H1 (cell line): Measurements from ENCODE around the gene MYL5. TPM values are rescaled to one million over a fixed set of nuclear protein-coding genes. Genes with fewer than 3 reads are reported as not detected.

Experiments
- CTCF ChIA-PET: fragments of 300-600 bp; sonication (Branson Sonifier 250); formaldehyde crosslinking; loops from one replicate; lab custom pipeline; 2021; ENCODE audit not compliant: partially characterized antibody; lab: Charles Lee
- POLR2A ChIA-PET: fragments of 300-600 bp; sonication (Branson Sonifier 250); formaldehyde crosslinking; loops from one replicate; lab custom pipeline; 2021; ENCODE audit warnings: inconsistent platforms; ENCODE audit not compliant: partially characterized antibody; lab: Charles Lee
- DNase-seq, 2 experiments: peaks; one replicate each; pipeline versions ENCODE4 v3.0.0 to v3.0.0-alpha.2; 2010 to 2022; ENCODE audit warnings: low spot score in 2 of 2, low read depth in 1 of 2, mixed read lengths in 1 of 2
- FAIRE-seq: peaks from 2 replicates; lab custom pipeline; 2011; peaks lifted over from hg19 to GRCh38; lab: Jason Lieb, UNC
- H2AFZ ChIP-seq: 2 replicates; pipeline ENCODE4 v1.8.1; 2012; ENCODE audit warnings: low read length, inconsistent platforms
- H2AK5ac ChIP-seq: 2 replicates; pipeline ENCODE4 v1.6.1; 2013; ENCODE audit warnings: low read depth, low read length
- H2BK120ac ChIP-seq: replicated peaks from 2 replicates; pipeline ENCODE3; 2013; ENCODE audit warnings: low read depth, low read length, inconsistent platforms
- H2BK12ac ChIP-seq: 2 replicates; pipeline ENCODE4 v1.6.1; 2013; ENCODE audit warnings: low read depth, low read length
- H2BK15ac ChIP-seq: 2 replicates; pipeline ENCODE4 v1.6.1; 2013; ENCODE audit warnings: low read length
- H2BK20ac ChIP-seq: 2 replicates; pipeline ENCODE4 v1.6.1; 2013; ENCODE audit warnings: low read length
- H2BK5ac ChIP-seq: 2 replicates; pipeline ENCODE4 v1.6.1; 2013; ENCODE audit warnings: low read depth, low read length
- H3K14ac ChIP-seq: 2 replicates; pipeline ENCODE4 v1.6.1; 2013; ENCODE audit warnings: inconsistent platforms; ENCODE audit not compliant: insufficient read length
- H3K18ac ChIP-seq: 2 replicates; pipeline ENCODE4 v1.6.1; 2013; ENCODE audit warnings: low read length; ENCODE audit errors: extremely low read depth
- H3K23ac ChIP-seq: 2 replicates; pipeline ENCODE4 v1.6.1; 2013; ENCODE audit warnings: inconsistent platforms; ENCODE audit not compliant: insufficient read length
- H3K23me2 ChIP-seq: 2 replicates; pipeline ENCODE4 v1.6.1; 2013; ENCODE audit warnings: low read depth, low read length
- H3K27ac ChIP-seq: 2 replicates; pipeline ENCODE4 v1.6.1; 2011; ENCODE audit warnings: low read depth, low read length, inconsistent platforms
- H3K27me3 ChIP-seq, 4 experiments: replicated peaks in 1 of 4; 1 replicate in 1 of 4; 2 replicates in 3 of 4; pipeline versions ENCODE4 v1.6.1 to v1.8.1; 2011 to 2013; ENCODE audit warnings: low read length in 3 of 4, mild to moderate bottlenecking in 3 of 4, inconsistent platforms in 2 of 4, mixed read lengths in 2 of 4, moderate library complexity in 1 of 4; ENCODE audit not compliant: control insufficient read depth in 3 of 4, insufficient read depth in 3 of 4; ENCODE audit errors: extremely low read depth in 1 of 4
- H3K36me3 ChIP-seq, 4 experiments: 2 replicates each; pipeline versions ENCODE4 v1.6.1 to v1.8.1; 2011 to 2013; ENCODE audit warnings: mild to moderate bottlenecking in 4 of 4, low read length in 3 of 4, moderate library complexity in 2 of 4, control low read depth in 1 of 4, inconsistent platforms in 1 of 4; ENCODE audit not compliant: insufficient read depth in 4 of 4, control insufficient read depth in 2 of 4
- H3K4ac ChIP-seq: replicated peaks from 2 replicates; pipeline ENCODE3; 2013; ENCODE audit warnings: low read length, low read depth, mixed read lengths, inconsistent platforms; ENCODE audit not compliant: insufficient read length
- H3K4me1 ChIP-seq, 4 experiments: replicated peaks in 1 of 4; 1 replicate in 1 of 4; 2 replicates in 3 of 4; pipeline versions ENCODE4 v1.6.1 to v1.8.1; 2011 to 2013; ENCODE audit warnings: low read length in 3 of 4, inconsistent platforms in 2 of 4, mixed read lengths in 1 of 4; ENCODE audit not compliant: insufficient read depth in 4 of 4, control insufficient read depth in 3 of 4
- H3K4me2 ChIP-seq, 2 experiments: 2 replicates each; pipeline versions ENCODE4 v1.6.1 to v1.8.1; 2011 to 2013; ENCODE audit warnings: low read depth in 2 of 2, low read length in 2 of 2, control low read depth in 1 of 2, inconsistent platforms in 1 of 2, mild to moderate bottlenecking in 1 of 2; ENCODE audit not compliant: insufficient read depth in 1 of 2
- H3K4me3 ChIP-seq, 4 experiments: fragments of 200-600, 300-600 bp in 1 of 4; sonication (generic), shearing (Covaris generic), sonication (Bioruptor Twin) in 1 of 4; 2 replicates each; pipeline versions ENCODE4 v1.5.1 to v1.8.1; 2011 to 2016; ENCODE audit warnings: low read length in 4 of 4, low read depth in 3 of 4, control low read depth in 2 of 4, inconsistent platforms in 2 of 4, mild to moderate bottlenecking in 2 of 4, mixed read lengths in 1 of 4, moderate library complexity in 1 of 4; ENCODE audit not compliant: insufficient read depth in 2 of 4; ENCODE audit errors: extremely low read depth in 1 of 4
- H3K56ac ChIP-seq: replicated peaks from 2 replicates; pipeline ENCODE3; 2013; ENCODE audit warnings: low read depth, mild to moderate bottlenecking, mixed read lengths, low read length, inconsistent platforms; ENCODE audit not compliant: insufficient read length
- H3K79me1 ChIP-seq: 2 replicates; pipeline ENCODE4 v1.6.1; 2013; ENCODE audit warnings: low read depth, low read length, control low read depth
- H3K79me2 ChIP-seq, 2 experiments: 2 replicates each; pipeline versions ENCODE4 v1.6.1 to v1.8.1; 2012 to 2013; ENCODE audit warnings: low read length in 2 of 2, mild to moderate bottlenecking in 2 of 2, inconsistent platforms in 1 of 2; ENCODE audit not compliant: insufficient read depth in 2 of 2, control insufficient read depth in 1 of 2
- H3K9ac ChIP-seq, 4 experiments: replicated peaks in 1 of 4; 1 replicate in 1 of 4; 2 replicates in 3 of 4; pipeline versions ENCODE4 v1.6.1 to v1.8.1; 2011 to 2013; ENCODE audit warnings: low read depth in 3 of 4, low read length in 3 of 4, control low read depth in 2 of 4, mild to moderate bottlenecking in 2 of 4, moderate library complexity in 2 of 4, inconsistent platforms in 1 of 4; ENCODE audit errors: extremely low read depth in 1 of 4
- H3K9me3 ChIP-seq, 2 experiments: 2 replicates each; pipeline versions ENCODE4 v1.6.1 to v1.8.1; 2012 to 2013; ENCODE audit warnings: mild to moderate bottlenecking in 2 of 2, moderate library complexity in 2 of 2, control low read depth in 1 of 2, inconsistent platforms in 1 of 2, low read depth in 1 of 2, low read length in 1 of 2, mixed read lengths in 1 of 2; ENCODE audit not compliant: insufficient read depth in 2 of 2
- H4K20me1 ChIP-seq, 2 experiments: replicated peaks in 1 of 2; 2 replicates each; pipeline versions ENCODE3 to v1.8.1; 2011 to 2013; ENCODE audit warnings: inconsistent platforms in 2 of 2, low read length in 2 of 2, mild to moderate bottlenecking in 1 of 2; ENCODE audit not compliant: insufficient read depth in 2 of 2, control insufficient read depth in 1 of 2
- H4K5ac ChIP-seq: 2 replicates; pipeline ENCODE4 v1.6.1; 2013; ENCODE audit warnings: low read length, low read depth, mixed read lengths, inconsistent platforms; ENCODE audit not compliant: insufficient read length
- H4K8ac ChIP-seq: 2 replicates; pipeline ENCODE4 v1.8.0; 2013; ENCODE audit warnings: mild to moderate bottlenecking, moderate library complexity, low read length, inconsistent platforms; ENCODE audit not compliant: insufficient read depth; ENCODE audit errors: extremely low read depth
- H4K91ac ChIP-seq: replicated peaks from 2 replicates; pipeline ENCODE3; 2013; ENCODE audit warnings: low read length, mixed read lengths, inconsistent platforms; ENCODE audit not compliant: insufficient read length
- ATF3 ChIP-seq: IDR thresholded peaks from 2 replicates; pipeline ENCODE4 v1.6.1; 2011; ENCODE audit warnings: low read depth, mild to moderate bottlenecking, low read length; ENCODE audit not compliant: insufficient read depth
- BRCA1 ChIP-seq: IDR thresholded peaks from 2 replicates; pipeline ENCODE4 v1.6.1; 2012; ENCODE audit warnings: low read depth, low read length, improper control_type of control experiment
- EGR1 ChIP-seq: IDR thresholded peaks from 2 replicates; pipeline ENCODE4 v1.6.1; 2011; ENCODE audit warnings: low read depth, low read length, borderline replicate concordance
- EP300 ChIP-seq, 2 experiments: IDR thresholded peaks; 1 replicate in 1 of 2; 2 replicates in 1 of 2; pipeline ENCODE4 v1.6.1; 2011 to 2012; ENCODE audit warnings: low read depth in 2 of 2, low read length in 2 of 2, mild to moderate bottlenecking in 2 of 2, borderline replicate concordance in 1 of 2, inconsistent platforms in 1 of 2, moderate library complexity in 1 of 2
- GABPA ChIP-seq: IDR thresholded peaks from 2 replicates; pipeline ENCODE4 v1.6.1; 2011; ENCODE audit warnings: mild to moderate bottlenecking, low read length, moderate library complexity, borderline replicate concordance; ENCODE audit not compliant: insufficient read depth
- MAX ChIP-seq: IDR thresholded peaks from 2 replicates; pipeline ENCODE4 v1.6.1; 2012; ENCODE audit warnings: inconsistent platforms
- POLR2A ChIP-seq, 2 experiments: IDR thresholded peaks; 1 replicate in 1 of 2; 2 replicates in 1 of 2; pipeline ENCODE4 v1.6.1; 2011; ENCODE audit warnings: low read depth in 2 of 2, low read length in 2 of 2, mild to moderate bottlenecking in 2 of 2; ENCODE audit errors: control extremely low read depth in 1 of 2
- RNF2 ChIP-seq: fragments of 200-900, 300-1000 bp; sonication (generic); IDR thresholded peaks from 2 replicates; pipeline ENCODE4 v1.7.1; 2016; ENCODE audit warnings: borderline replicate concordance, low read depth, mild to moderate bottlenecking, antibody characterized with exemption, low read length; ENCODE audit not compliant: poor library complexity, severe bottlenecking; ENCODE audit errors: missing control alignments
- TAF7 ChIP-seq: optimal IDR thresholded peaks from 2 replicates; pipeline ENCODE3; 2011; ENCODE audit warnings: low read depth, mild to moderate bottlenecking, inconsistent platforms, low read length, moderate library complexity, borderline replicate concordance
- WGBS, 2 experiments: shearing (Covaris generic) in 1 of 2; methylation state at CpG; one replicate each; pipeline versions ENCODE4 v1.1.6 to v1.1.7; 2013 to 2015; ENCODE audit warnings: low lambda C conversion rate in 2 of 2, mixed read lengths in 2 of 2, inconsistent platforms in 1 of 2, low coverage in 1 of 2, missing lambda C conversion rate in 1 of 2; ENCODE audit not compliant: insufficient replicate concordance in 2 of 2, insufficient coverage in 1 of 2, insufficient read length in 1 of 2; ENCODE audit errors: extremely low coverage in 1 of 2, missing lambda C conversion rate in 1 of 2; 5-methylcytosine and 5-hydroxymethylcytosine counted together
- polyA plus RNA-seq, 7 experiments: library from polyadenylated mRNA; depleted of rRNA in 3 of 7; stranded (reverse) in 5 of 7; unstranded in 2 of 7; fragments of >200 nt in 5 of 7; fragments of 200-250 nt in 2 of 7; gene quantifications; 1 replicate in 5 of 7; 2 replicates in 1 of 7; 4 replicates in 1 of 7; pipeline versions ENCODE4 v1.2.1 to v1.2.3, GENCODE V29; 2011 to 2013; ENCODE audit warnings: missing spikeins in 2 of 7, mixed read lengths in 2 of 7
- total RNA-seq: library from RNA; stranded (reverse); fragmentation: NEBNext Ultra II Directional; extraction: Animal tissue kit (Norgen Biotek cat#: 25700); gene quantifications from 2 replicates; pipeline ENCODE4 v1.2.1, GENCODE V29; 2021

MYL5 gene
- total and polyA plus RNA-seq, 2 of the 8 experiments (the other 6 are each of a cell fraction or from before 2014, with no cell fraction given), result 5.7 to 6.8 TPM

GRCh38 chr4:729336-730315, 55.3 kb downstream of the MYL5 start:
- Histone ChIP-seq H2AFZ (no peak overlapping the region), H3K79me2 (peaks cover 3 to 35% of the 10 kb centered on the region in 2 experiments; a peak in 3 of 4 replicates), H3K14ac (no peak overlapping the region), H3K56ac (no peak overlapping the region), H2BK15ac (no peak overlapping the region), H3K36me3 (peaks cover 17 to 28% (median 22%) of the 10 kb centered on the region in 4 experiments), H4K5ac (no peak overlapping the region), H3K27ac (no peak overlapping the region), H3K4me1 (no peaks in the 10 kb centered on the region), H2BK20ac (no peak overlapping the region), H3K27me3 (no peaks in the 10 kb centered on the region), H3K9ac (no peak overlapping the region; a peak in 1 of 7 replicates), H3K4me3 (no peak overlapping the region), H3K79me1 (peaks cover 10% of the 10 kb centered on the region), H3K23me2 (no peaks in the 10 kb centered on the region), H4K8ac (no peak overlapping the region), H3K18ac (no peak overlapping the region), H4K91ac (no peak overlapping the region), H3K23ac (no peak overlapping the region), H2BK5ac (no peak overlapping the region), H2AK5ac (no peak overlapping the region), H2BK120ac (no peak overlapping the region), H3K4ac (no peak overlapping the region), H2BK12ac (no peak overlapping the region), H4K20me1 (peaks cover 25 to 27% of the 10 kb centered on the region in 2 experiments), H3K4me2 (no peak overlapping the region), H3K9me3 (peaks cover 0 to 5% of the 10 kb centered on the region in 2 experiments; a peak in 1 of 4 replicates)
- DNase-seq (no peak), FAIRE-seq (no peak)
- WGBS, 2 experiments, result 96% methylated on average over 18 of the region's 20 CpGs; no CpG with 5 or more reads in 1 of the 2 experiments
- CTCF ChIA-PET, result interaction anchor here (1.3 kb wide), 1 partner anchor 10 kb away, joined by 4 read pairs; no protein-coding TSS in a partner anchor
- POLR2A ChIA-PET, result interaction anchor here (1.2 to 1.3 kb wide), 2 partner anchors 8 to 18 kb away, joined by 3 to 4 read pairs; no protein-coding TSS in a partner anchor
- TF ChIP-seq ATF3, result no peak
- TF ChIP-seq EP300 (IDR thresholded peaks at IDR 0.05; ENCODE audit: borderline replicate concordance in 1 of 2, low read depth in 2 of 2, low read length in 2 of 2), result no peak
- no peak for TF ChIP-seq RNF2
- TF ChIP-seq TAF7, result no peak
- no peak for TF ChIP-seq MAX
- TF ChIP-seq BRCA1, result no peak
- TF ChIP-seq POLR2A (IDR thresholded peaks at IDR 0.05; ENCODE audit: control extremely low read depth in 1 of 2, low read depth in 2 of 2, low read length in 2 of 2), result no peak
- no peak for TF ChIP-seq EGR1
- TF ChIP-seq GABPA, result no peak
